Gastrocnemius medialis (tissue), 4 donors: ENCODE data around the gene UBXN2A. TPM values are rescaled to one million over a fixed set of nuclear protein-coding genes. Genes with fewer than 3 reads are reported as not detected.

ENCODE experiments used
- ATAC-seq, 2 donors: fragments of 150-250 bp; one replicate each; pipeline ENCODE4 v1.9.1; 2016
- DNase-seq, 2 donors: peaks; one replicate each; pipeline ENCODE4 v3.0.0-alpha.2; 2019
- H3K27ac ChIP-seq, 4 donors: fragments of 200-600 bp; sonication (generic); 1 replicate in 1 of 4; 2 replicates in 3 of 4; pipeline ENCODE4 v1.5.1; 2016 to 2018; ENCODE audit warnings: mild to moderate bottlenecking in 2 of 4, moderate library complexity in 1 of 4
- H3K27me3 ChIP-seq, 3 donors: fragments of 200-600 bp; sonication (generic) in 2 of 3; 1 replicate in 1 of 3; 2 replicates in 2 of 3; pipeline versions ENCODE4 v1.5.1 to v1.6.0; 2016 to 2019; ENCODE audit warnings: mild to moderate bottlenecking in 1 of 3, moderate library complexity in 1 of 3
- H3K36me3 ChIP-seq, 2 donors: fragments of 200-600 bp; sonication (generic) in 1 of 2; one replicate each; pipeline ENCODE4 v1.5.1; 2017 to 2018
- H3K4me1 ChIP-seq, 2 donors: fragments of 200-600 bp; sonication (generic) in 1 of 2; one replicate each; pipeline ENCODE4 v1.5.1; 2016 to 2017; ENCODE audit warnings: mild to moderate bottlenecking in 2 of 2
- H3K4me3 ChIP-seq, 4 donors: fragments of 200-600 bp; sonication (generic) in 3 of 4; 1 replicate in 1 of 4; 2 replicates in 3 of 4; pipeline ENCODE4 v1.5.1; 2016 to 2019; ENCODE audit warnings: mild to moderate bottlenecking in 2 of 4
- H3K9me3 ChIP-seq, 3 donors: fragments of 200-600 bp; sonication (generic) in 2 of 3; 1 replicate in 1 of 3; 2 replicates in 2 of 3; pipeline ENCODE4 v1.5.1; 2016 to 2019
- POLR2A ChIP-seq, 2 donors: fragments of 450-650 bp; IDR thresholded peaks; one replicate each; pipeline ENCODE4 v1.6.1; 2017; ENCODE audit warnings: antibody characterized with exemption in 2 of 2, mild to moderate bottlenecking in 2 of 2, moderate library complexity in 2 of 2
- in situ Hi-C, 4 donors: fragments of 200-750 bp; cut with MboI; loops; one replicate each; pipeline versions ENCODE4 v1.15.0 to v1.8.0; 2017; ENCODE audit warnings: low sequenced_read_pairs in 4 of 4
- intact Hi-C: fragments of 100-400 bp; cut with DNase I; formaldehyde crosslinking; loops from one replicate; pipeline ENCODE4 v1.15.1; 2023; ENCODE audit warnings: low total_unique reads
- total RNA-seq, 4 donors: library from RNA; depleted of rRNA; stranded (reverse); fragments of >200 nt; gene quantifications; one replicate each; pipeline versions ENCODE4 v1.1.0 to v1.2.3, GENCODE V29; 2016
- TF ChIP-seq, protein P1 (sequence below), 5 experiments: fragments of 450-650 bp in 3 of 5; fragments of 200-600 bp in 2 of 5; sonication (generic) in 2 of 5; IDR thresholded peaks in 4 of 5; conservative IDR thresholded peaks in 1 of 5; 1 replicate in 4 of 5; 2 replicates in 1 of 5; pipeline ENCODE4 v1.5.1; 2016 to 2019; ENCODE audit warnings: antibody characterized with exemption in 5 of 5, mild to moderate bottlenecking in 3 of 5, moderate library complexity in 3 of 5

The UBXN2A gene
- total RNA-seq, 4 donors from 2014 or later = 13.7 to 20.8 (median 17.0) TPM

DNA sequence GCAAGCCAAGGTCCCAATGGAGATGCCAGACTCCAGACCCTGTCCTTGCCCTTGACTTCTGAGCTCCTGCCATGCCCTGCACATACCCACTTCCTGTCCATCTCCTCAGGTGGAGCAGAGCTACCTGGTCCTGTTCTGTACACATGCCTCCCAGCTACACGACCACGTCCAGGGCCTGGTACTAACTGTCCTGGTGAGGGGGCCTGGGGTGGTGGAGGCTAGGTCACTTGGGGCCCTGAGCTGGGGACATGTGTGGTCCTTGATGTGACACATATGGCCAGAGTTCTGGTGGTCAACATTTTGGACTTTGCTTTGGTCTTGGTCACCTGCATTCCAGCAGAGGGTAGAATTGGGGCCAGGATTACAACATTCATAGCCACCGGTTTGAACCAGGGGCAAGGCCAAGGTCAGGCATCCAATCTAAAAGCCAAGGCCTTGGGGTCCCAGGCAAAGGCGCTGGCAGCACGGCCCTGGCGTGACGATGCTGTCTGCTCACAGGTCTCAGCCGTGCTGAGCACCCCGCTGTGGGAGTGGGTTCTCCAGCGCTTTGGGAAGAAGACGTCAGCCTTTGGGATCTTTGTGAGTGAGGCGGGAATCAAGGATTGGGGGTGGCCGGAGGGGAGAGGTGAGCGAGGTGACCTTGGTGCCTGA, 82.2 kb downstream of the UBXN2A start:
- no peak for DNase-seq
- in situ Hi-C loops (no loop called here), intact Hi-C loops (no loop called here)
- H3K27me3 ChIP-seq = no peaks in the 10 kb centered on the region
- ATAC-seq = no peak
- H3K36me3 ChIP-seq = peaks cover 0 to 14% of the 10 kb centered on the region in 2 donors
- H3K27ac ChIP-seq = no peak overlapping the region
- TF ChIP-seq, protein P1, sequence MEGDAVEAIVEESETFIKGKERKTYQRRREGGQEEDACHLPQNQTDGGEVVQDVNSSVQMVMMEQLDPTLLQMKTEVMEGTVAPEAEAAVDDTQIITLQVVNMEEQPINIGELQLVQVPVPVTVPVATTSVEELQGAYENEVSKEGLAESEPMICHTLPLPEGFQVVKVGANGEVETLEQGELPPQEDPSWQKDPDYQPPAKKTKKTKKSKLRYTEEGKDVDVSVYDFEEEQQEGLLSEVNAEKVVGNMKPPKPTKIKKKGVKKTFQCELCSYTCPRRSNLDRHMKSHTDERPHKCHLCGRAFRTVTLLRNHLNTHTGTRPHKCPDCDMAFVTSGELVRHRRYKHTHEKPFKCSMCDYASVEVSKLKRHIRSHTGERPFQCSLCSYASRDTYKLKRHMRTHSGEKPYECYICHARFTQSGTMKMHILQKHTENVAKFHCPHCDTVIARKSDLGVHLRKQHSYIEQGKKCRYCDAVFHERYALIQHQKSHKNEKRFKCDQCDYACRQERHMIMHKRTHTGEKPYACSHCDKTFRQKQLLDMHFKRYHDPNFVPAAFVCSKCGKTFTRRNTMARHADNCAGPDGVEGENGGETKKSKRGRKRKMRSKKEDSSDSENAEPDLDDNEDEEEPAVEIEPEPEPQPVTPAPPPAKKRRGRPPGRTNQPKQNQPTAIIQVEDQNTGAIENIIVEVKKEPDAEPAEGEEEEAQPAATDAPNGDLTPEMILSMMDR (IDR thresholded peaks at IDR 0.05 in 4 of 5, conservative IDR thresholded peaks at IDR 0.05 in 1 of 5) = no peak
- no peak for TF ChIP-seq POLR2A (IDR thresholded peaks at IDR 0.05)
- no peaks in the 10 kb centered on the region for H3K9me3 ChIP-seq
- H3K4me1 ChIP-seq = no peaks in the 10 kb centered on the region
- H3K4me3 ChIP-seq = no peak overlapping the region

DNA sequence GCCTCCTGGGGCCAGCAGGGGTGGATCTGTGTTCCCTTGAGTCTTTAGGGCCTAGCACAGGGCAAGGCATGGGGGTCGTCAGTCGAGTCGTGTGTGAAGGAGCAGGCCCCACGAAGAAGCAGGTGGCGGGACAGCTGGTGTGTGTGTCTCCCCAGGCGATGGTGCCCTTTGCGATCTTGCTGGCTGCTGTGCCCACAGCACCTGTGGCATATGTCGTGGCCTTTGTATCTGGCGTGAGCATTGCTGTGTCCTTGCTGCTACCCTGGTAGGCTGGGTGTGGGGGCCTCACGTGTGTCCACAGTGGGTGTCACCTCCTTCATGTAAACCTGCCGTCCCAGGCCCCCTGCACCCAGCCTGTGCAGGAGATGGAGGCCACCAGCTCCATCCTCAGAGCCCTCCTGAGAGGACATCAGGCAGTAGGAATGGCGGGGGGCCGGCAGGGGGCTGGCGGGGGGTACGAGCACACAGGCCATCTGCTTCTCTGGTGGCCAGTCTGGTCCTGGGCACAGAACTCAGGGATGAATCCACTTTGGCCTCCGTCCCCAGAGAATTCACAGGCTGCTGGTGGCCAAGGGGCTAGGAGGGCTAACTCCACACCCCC, 82.8 kb downstream of the UBXN2A start:
- TF ChIP-seq, protein P1 (IDR thresholded peaks at IDR 0.05 in 4 of 5, conservative IDR thresholded peaks at IDR 0.05 in 1 of 5) = no peak
- TF ChIP-seq POLR2A (IDR thresholded peaks at IDR 0.05) = no peak
- no peak for DNase-seq
- Histone ChIP-seq H3K4me1 (no peaks in the 10 kb centered on the region), H3K36me3 (peaks cover 0 to 17% of the 10 kb centered on the region in 2 donors), H3K4me3 (no peak overlapping the region), H3K27me3 (no peaks in the 10 kb centered on the region), H3K27ac (no peak overlapping the region), H3K9me3 (no peaks in the 10 kb centered on the region)
- no peak for ATAC-seq
- intact Hi-C loops (no loop called here), in situ Hi-C loops (no loop called here)

DNA sequence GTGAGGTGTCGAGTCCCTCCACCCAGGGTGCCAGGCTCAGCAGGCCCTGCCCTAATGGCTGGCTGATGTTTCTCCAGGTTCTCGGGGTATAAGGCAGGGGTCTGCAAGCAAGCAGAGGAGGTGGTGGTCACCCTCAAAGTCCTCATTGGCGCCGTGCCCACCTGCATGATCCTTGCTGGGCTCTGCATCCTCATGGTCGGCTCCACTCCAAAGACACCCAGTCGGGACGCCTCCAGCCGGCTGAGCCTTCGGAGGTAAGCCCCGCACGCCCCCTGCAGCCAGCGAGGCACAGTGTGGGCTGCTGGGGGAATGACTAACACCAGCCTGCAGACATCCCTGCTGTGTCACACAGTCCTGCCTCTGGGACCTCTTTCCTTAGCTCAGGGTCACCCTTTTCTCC, 83.8 kb downstream of the UBXN2A start:
- DNase-seq (no peak), ATAC-seq (no peak)
- in situ Hi-C loops (no loop called here), intact Hi-C loops (no loop called here)
- TF ChIP-seq, protein P1 (IDR thresholded peaks at IDR 0.05 in 4 of 5, conservative IDR thresholded peaks at IDR 0.05 in 1 of 5) = no peak
- TF ChIP-seq POLR2A (IDR thresholded peaks at IDR 0.05) = no peak
- Histone ChIP-seq H3K27me3 (no peaks in the 10 kb centered on the region), H3K9me3 (no peaks in the 10 kb centered on the region), H3K4me3 (no peak overlapping the region), H3K27ac (no peak overlapping the region), H3K36me3 (peaks cover 0 to 25% of the 10 kb centered on the region in 2 donors), H3K4me1 (no peaks in the 10 kb centered on the region)

DNA sequence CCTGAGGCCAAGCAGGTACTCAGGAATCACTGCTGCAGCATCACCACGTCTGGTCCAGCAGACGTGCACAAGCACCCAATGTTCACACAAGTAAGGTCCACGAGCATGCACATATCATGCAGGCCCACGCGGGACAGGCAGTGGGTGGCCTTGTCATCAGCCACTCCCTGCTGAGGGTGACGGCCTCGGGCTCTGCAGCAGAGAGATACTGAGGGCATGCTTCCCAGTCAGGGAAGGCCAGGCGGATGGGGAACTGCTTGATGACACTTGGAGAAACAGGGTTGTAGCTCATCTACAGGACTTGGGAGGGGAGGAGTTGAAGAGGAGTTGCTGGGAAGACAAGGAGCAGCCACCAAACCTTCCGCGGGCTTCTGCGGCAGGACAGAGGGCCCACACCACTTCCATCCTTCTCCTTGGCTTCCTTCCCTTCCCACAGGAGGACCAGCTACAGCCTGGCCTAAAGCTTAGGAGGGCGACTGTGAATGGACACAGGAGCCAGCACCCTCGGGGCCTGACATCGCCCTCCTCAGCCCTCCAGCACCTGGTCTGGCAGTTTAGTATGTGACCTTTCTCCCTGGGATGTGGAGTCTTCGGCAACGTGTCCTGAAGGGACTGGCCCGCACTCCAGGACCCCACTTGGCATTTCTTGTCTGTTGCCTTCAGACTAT, 84.9 kb downstream of the UBXN2A start:
- Histone ChIP-seq H3K36me3 (peaks cover 0 to 36% of the 10 kb centered on the region in 2 donors), H3K4me3 (no peak overlapping the region), H3K27ac (no peak overlapping the region), H3K9me3 (no peaks in the 10 kb centered on the region), H3K4me1 (no peaks in the 10 kb centered on the region), H3K27me3 (no peaks in the 10 kb centered on the region)
- TF ChIP-seq, protein P1 (IDR thresholded peaks at IDR 0.05 in 4 of 5, conservative IDR thresholded peaks at IDR 0.05 in 1 of 5) = no peak
- TF ChIP-seq POLR2A (IDR thresholded peaks at IDR 0.05) = no peak
- ATAC-seq = no peak
- DNase-seq = no peak
- in situ Hi-C loops (loop anchor here in 1 of 4 donors (25.0 kb wide), 1 partner anchor 88 kb away; the partner anchor contains the start of genes ATAD2B and UBXN2A), intact Hi-C loops (no loop called here)
